K562 (cell line): Measurements from ENCODE around the gene RBMS1. TPM values are rescaled to one million over a fixed set of nuclear protein-coding genes. Genes with fewer than 3 reads are reported as not detected.

ENCODE experiments used
- ATAC-seq: fragments of 200-7000 bp; cut with Tn5 transposase; 3 replicates; pipeline ENCODE4 v1.9.1; 2020; ENCODE audit warnings: moderate library complexity
- BruUV-seq: library from RNA; stranded (reverse); fragments of 400-500 nt; replicated peaks from 2 replicates; lab custom pipeline; 2021; lab: Mats Ljungman, UMichigan
- CTCF ChIA-PET: fragments of 300-600 bp; formaldehyde crosslinking; extraction: SDS; loops from one replicate; lab custom pipeline; 2021; ENCODE audit warnings: low intra/inter-chr PET ratio; lab: Yijun Ruan, JAX
- POLR2A ChIA-PET: fragments of 300-600, 350-650 bp; sonication (Branson Sonifier 250); formaldehyde crosslinking; extraction: SDS; loops from one replicate; lab custom pipeline; 2021; ENCODE audit warnings: antibody characterized with exemption, inconsistent platforms; lab: Yijun Ruan, JAX
- DNase-seq, 4 experiments: peaks; one replicate each; pipeline versions ENCODE4 v3.0.0 to v3.0.0-alpha.2; 2011 to 2018; ENCODE audit warnings: low spot score in 3 of 4, mixed read lengths in 3 of 4; ENCODE audit errors: extremely low read depth in 1 of 4
- FAIRE-seq: peaks from 2 replicates; lab custom pipeline; 2011; peaks lifted over from hg19 to GRCh38; lab: Jason Lieb, UNC
- H2AFZ ChIP-seq: 2 replicates; pipeline ENCODE4 v1.6.0; 2011; ENCODE audit warnings: low read depth, low read length, control low read depth, inconsistent platforms
- H3K27ac ChIP-seq: fragments of 200-600 bp; 3 replicates; pipeline ENCODE4 v1.8.0; 2011; ENCODE audit warnings: low read depth, mild to moderate bottlenecking, control low read depth, inconsistent platforms, low read length, moderate library complexity, mixed read lengths; ENCODE audit errors: extremely low read depth
- H3K27me3 ChIP-seq, 2 experiments: fragments of 300-600 bp in 1 of 2; 2 replicates in 1 of 2; 3 replicates in 1 of 2; pipeline versions ENCODE4 v1.6.0 to v1.8.0; 2011; ENCODE audit warnings: inconsistent platforms in 2 of 2, low read length in 2 of 2, mild to moderate bottlenecking in 1 of 2, mixed read lengths in 1 of 2, moderate library complexity in 1 of 2; ENCODE audit not compliant: control insufficient read depth in 2 of 2, insufficient read depth in 2 of 2
- H3K36me3 ChIP-seq: fragments of 300-600 bp; 3 replicates; pipeline ENCODE4 v1.8.0; 2011; ENCODE audit warnings: mild to moderate bottlenecking, low read length, inconsistent platforms; ENCODE audit not compliant: control insufficient read depth, insufficient read depth
- H3K4me1 ChIP-seq, 2 experiments: fragments of 200-600 bp in 1 of 2; replicated peaks in 1 of 2; 2 replicates in 1 of 2; 3 replicates in 1 of 2; pipeline versions ENCODE4 v1.5.1 to v1.8.0; 2011; ENCODE audit warnings: inconsistent platforms in 2 of 2, low read length in 2 of 2, mild to moderate bottlenecking in 1 of 2, mixed read lengths in 1 of 2, moderate library complexity in 1 of 2; ENCODE audit not compliant: control insufficient read depth in 2 of 2, insufficient read depth in 2 of 2
- H3K4me2 ChIP-seq: 2 replicates; pipeline ENCODE4 v1.6.1; 2011; ENCODE audit warnings: low read length, control low read depth, inconsistent platforms, mixed read lengths; ENCODE audit not compliant: insufficient read depth
- H3K4me3 ChIP-seq: fragments of 200-600 bp; sonication (generic), shearing (Covaris generic); 2 replicates; pipeline ENCODE4 v1.5.1; 2016; ENCODE audit warnings: control low read depth, inconsistent platforms
- H3K79me2 ChIP-seq: fragments of 200-600 bp; 3 replicates; pipeline ENCODE4 v1.8.0; 2011; ENCODE audit warnings: low read length, inconsistent platforms; ENCODE audit not compliant: control insufficient read depth, insufficient read depth
- H3K9ac ChIP-seq, 2 experiments: 2 replicates each; pipeline versions ENCODE4 v1.6.0 to v1.6.1; 2011; ENCODE audit warnings: low read depth in 2 of 2, low read length in 2 of 2, control low read depth in 1 of 2, inconsistent platforms in 1 of 2, mild to moderate bottlenecking in 1 of 2, mixed read lengths in 1 of 2; ENCODE audit not compliant: insufficient read depth in 1 of 2
- H3K9me1 ChIP-seq: one replicate; pipeline ENCODE4 v1.6.0; 2011; ENCODE audit warnings: inconsistent platforms, mild to moderate bottlenecking, low read length, moderate library complexity; ENCODE audit not compliant: control insufficient read depth, insufficient read depth
- H3K9me3 ChIP-seq: replicated peaks from 2 replicates; pipeline ENCODE4 v1.5.1; 2011; ENCODE audit warnings: low read depth, low read length, inconsistent platforms; ENCODE audit not compliant: control insufficient read depth, insufficient read depth
- H4K20me1 ChIP-seq: replicated peaks from 2 replicates; pipeline ENCODE4 v1.6.1; 2011; ENCODE audit warnings: low read length, inconsistent platforms, mixed read lengths; ENCODE audit not compliant: control insufficient read depth, insufficient read depth
- CHD4 ChIP-seq: fragments of 200-600 bp; sonication (generic); IDR thresholded peaks from 3 replicates; pipeline ENCODE4 v1.6.1; 2012; ENCODE audit warnings: low read depth, mild to moderate bottlenecking, mixed read lengths, low read length, inconsistent platforms; ENCODE audit not compliant: insufficient read depth, insufficient replicate concordance, poor library complexity, severe bottlenecking
- EGR1 ChIP-seq: fragments of 450-650 bp; conservative IDR thresholded peaks from 2 replicates; pipeline ENCODE4 v1.6.1; 2017; ENCODE audit warnings: mild to moderate bottlenecking
- ELF1 ChIP-seq: fragments of 200-800 bp; sonication (Bioruptor generic); IDR thresholded peaks from 2 replicates; pipeline ENCODE4 v1.6.1; 2016; ENCODE audit warnings: missing genetic modification characterization, missing compliant biosample characterization
- ETV1 ChIP-seq: fragments of 450-650 bp; conservative IDR thresholded peaks from 2 replicates; pipeline ENCODE4 v1.6.1; 2016; ENCODE audit warnings: missing genetic modification characterization, control low read depth, low read depth, missing compliant biosample characterization
- GABPB2 ChIP-seq: fragments of 250-450 bp; sonication (Bioruptor Pico); conservative IDR thresholded peaks from 2 replicates; pipeline ENCODE4 v1.5.1; 2021; ENCODE audit warnings: mild to moderate bottlenecking
- HNRNPK ChIP-seq: fragments of 200-400 bp; formaldehyde crosslinking; IDR thresholded peaks from one replicate; pipeline ENCODE4 v1.6.1; 2018; ENCODE audit warnings: mild to moderate bottlenecking, low read depth, low read length; ENCODE audit not compliant: poor library complexity, severe bottlenecking
- KLF16 ChIP-seq: IDR thresholded peaks from 2 replicates; pipeline ENCODE4 v1.6.1; 2016; ENCODE audit warnings: antibody characterized with exemption
- LCOR ChIP-seq: sonication (generic); formaldehyde crosslinking; IDR thresholded peaks from 2 replicates; pipeline ENCODE4 v1.8.0; 2022; ENCODE audit warnings: mild to moderate bottlenecking, missing genetic modification reagents
- MAFK ChIP-seq: IDR thresholded peaks from 2 replicates; pipeline ENCODE4 v1.6.1; 2011; ENCODE audit warnings: low read length, improper control_type of control experiment
- MXI1 ChIP-seq: IDR thresholded peaks from 2 replicates; pipeline ENCODE4 v1.6.1; 2011; ENCODE audit warnings: low read depth, mild to moderate bottlenecking, improper control_type of control experiment, low read length
- RBM14 ChIP-seq: fragments of 200-400 bp; formaldehyde crosslinking; IDR thresholded peaks from 2 replicates; pipeline ENCODE4 v1.6.1; 2018; ENCODE audit warnings: low read depth, mild to moderate bottlenecking, low read length, moderate library complexity, borderline replicate concordance; ENCODE audit not compliant: insufficient read depth
- SMARCB1 ChIP-seq: IDR thresholded peaks from 2 replicates; pipeline ENCODE4 v1.6.1; 2011; ENCODE audit warnings: improper control_type of control experiment, low read depth; ENCODE audit not compliant: insufficient read length
- ZNF133 ChIP-seq: fragments of 250-450 bp; sonication (Bioruptor Pico); IDR thresholded peaks from 2 replicates; pipeline ENCODE4 v1.4.0; 2020; ENCODE audit warnings: mild to moderate bottlenecking
- ZNF134 ChIP-seq: fragments of 250-450 bp; sonication (Bioruptor Pico); conservative IDR thresholded peaks from 2 replicates; pipeline ENCODE4 v1.4.0; 2020
- ZNF316 ChIP-seq: fragments of 450-650 bp; IDR thresholded peaks from 2 replicates; pipeline ENCODE4 v1.6.1; 2016
- ZZZ3 ChIP-seq: fragments of 450-650 bp; IDR thresholded peaks from 2 replicates; pipeline ENCODE4 v1.6.1; 2016; ENCODE audit warnings: antibody characterized with exemption, mild to moderate bottlenecking, moderate library complexity
- WGBS: fragments of 100-300 bp; shearing (Covaris generic); methylation state at CpG from one replicate; pipeline ENCODE4 v1.1.6; 2016; ENCODE audit warnings: low coverage, mixed read lengths; ENCODE audit not compliant: insufficient coverage; ENCODE audit errors: missing lambda C conversion rate; 5-methylcytosine and 5-hydroxymethylcytosine counted together
- in situ Hi-C: fragments of 300-500 bp; cut with MboI; formaldehyde crosslinking; loops from 4 replicates; pipeline ENCODE4 v1.15.0; 2018; ENCODE audit warnings: inconsistent platforms, mixed read lengths
- intact Hi-C: fragments of 100-400 bp; cut with micrococcal nuclease; formaldehyde crosslinking; loops from 2 replicates; pipeline ENCODE4 v1.14.2; 2022
- polyA plus RNA-seq, 8 experiments: library from polyadenylated mRNA; depleted of rRNA in 4 of 8; stranded (reverse) in 5 of 8; unstranded in 3 of 8; fragments of >200 nt; fragmentation: Nextera tagmentation in 2 of 8; fragmentation: Illumina TruSeq in 1 of 8; extraction: Ambion mirVana in 2 of 8; extraction: Trizol in 1 of 8; gene quantifications; 2 replicates each; pipeline versions ENCODE4 v1.2.1 to v1.2.3, GENCODE V29; 2011 to 2014; ENCODE audit warnings: inconsistent platforms in 1 of 8, missing spikeins in 1 of 8
- total RNA-seq, 7 experiments: library from RNA; depleted of rRNA in 6 of 7; stranded (reverse); fragments of >200 nt in 6 of 7; fragmentation: Illumina TruSeq in 2 of 7; extraction: Trizol in 2 of 7; gene quantifications; 2 replicates each; pipeline versions ENCODE4 v1.2.1 to v1.2.3, GENCODE V29; 2011 to 2021; ENCODE audit warnings: low replicate concordance in 1 of 7

The RBMS1 gene
- total and polyA plus RNA-seq, 9 of the 15 experiments (the other 6 are each of a cell fraction or from before 2014, with no cell fraction given) = 0.04 to 0.31 (median 0.09) TPM; not detected in 6

- peaks cover 0 to 10% of the 10 kb centered on the region in 2 experiments; a peak in 2 of 5 replicates for H3K4me1 ChIP-seq
- WGBS = 21% methylated on average over 34 of the region's 120 CpGs
Measured at GRCh38 chr2:160407393-160408172, 86.0 kb downstream of the RBMS1 start.

More at GRCh38 chr2:160407393-160408172, 86.0 kb downstream of the RBMS1 start:
- ATAC-seq (peak; percentile 66), FAIRE-seq (no peak), DNase-seq (peak in 2 of 4 experiments; percentile 18 to 19)
- CTCF ChIA-PET = no interaction called here
- POLR2A ChIA-PET = no interaction called here
- in situ Hi-C loops = no loop called here
- H3K9me3 ChIP-seq = no peaks in the 10 kb centered on the region
- H3K9me1 ChIP-seq = no peaks in the 10 kb centered on the region
- H3K36me3 ChIP-seq = no peaks in the 10 kb centered on the region
- no peak overlapping the region for H2AFZ ChIP-seq
- intact Hi-C loops = no loop called here
- H3K9ac ChIP-seq = no peak overlapping the region
- no peak for TF ChIP-seq MAFK
- TF ChIP-seq CHD4 = no peak
- no peak for TF ChIP-seq GABPB2 (CRISPR knock-in tag)
- TF ChIP-seq KLF16 = no peak
- no peak for TF ChIP-seq ETV1 (tag)
- no peak for TF ChIP-seq ZNF134 (CRISPR knock-in tag)
- TF ChIP-seq SMARCB1 = no peak
- no peak for TF ChIP-seq ZNF133 (CRISPR knock-in tag)
- TF ChIP-seq ZNF316 = no peak
- TF ChIP-seq EGR1 = no peak
- no peak for TF ChIP-seq ZZZ3
- TF ChIP-seq ELF1 (tag) = no peak
- no peak for TF ChIP-seq HNRNPK
- no peak for TF ChIP-seq MXI1
- TF ChIP-seq RBM14 = no peak
- no peak for TF ChIP-seq LCOR (CRISPR knock-in tag)
- no peak overlapping the region for H3K27ac ChIP-seq
- H3K79me2 ChIP-seq = no peaks in the 10 kb centered on the region
- H3K4me2 ChIP-seq = no peak overlapping the region
- no TSS peak for BruUV-seq
- peaks cover 10 to 15% of the 10 kb centered on the region in 2 experiments; a peak in 3 of 5 replicates for H3K27me3 ChIP-seq
- H3K4me3 ChIP-seq = no peak overlapping the region
- H4K20me1 ChIP-seq = no peaks in the 10 kb centered on the region
